ENCODE results near the gene CSTPP1.

The CSTPP1 gene

DNA sequence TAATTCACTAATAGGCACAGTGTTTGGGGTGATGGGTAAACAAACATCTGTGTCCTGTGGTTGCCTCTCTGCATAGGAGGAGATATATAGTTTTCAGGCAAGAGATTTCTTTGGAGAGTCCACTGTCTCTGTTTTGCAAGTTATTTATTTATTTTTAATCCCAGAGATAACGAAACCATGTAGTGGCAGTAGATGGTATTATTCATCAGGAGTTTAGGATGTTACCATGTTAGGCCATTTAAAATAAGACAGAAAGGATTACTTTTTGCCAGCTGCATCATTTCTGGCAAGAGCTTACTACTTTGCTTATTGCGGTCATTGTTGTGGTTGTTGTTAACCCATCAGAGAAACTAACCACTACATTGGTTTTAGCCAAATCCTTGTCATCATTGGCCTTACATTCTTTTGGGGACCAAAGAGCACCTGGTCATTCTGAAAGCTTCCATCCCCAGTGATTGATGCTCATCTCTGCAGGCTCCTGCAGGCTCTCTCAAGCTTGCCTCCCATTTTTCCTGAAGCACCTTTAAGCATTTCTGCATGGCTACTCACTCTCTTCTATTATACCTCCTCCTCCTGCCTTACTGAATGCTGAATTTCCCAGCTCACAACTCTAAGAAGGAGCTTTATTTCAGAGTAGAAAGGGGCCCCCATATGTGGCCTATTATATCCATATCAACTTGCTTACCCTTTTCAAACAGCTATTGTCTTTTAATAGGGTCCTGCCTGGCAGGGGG is 84.4 kb downstream of the CSTPP1 start:
- no peak for TF ChIP-seq CTCF (IDR thresholded peaks at IDR 0.05; ENCODE audit: poor library complexity, severe bottlenecking)
- ATAC-seq (ENCODE audit: low read depth) (no peak), DNase-seq (ENCODE audit: low spot score) (no peak)
- H3K4me3 ChIP-seq (ENCODE audit: severe bottlenecking), result no peak overlapping the region
- H3K36me3 ChIP-seq (ENCODE audit: low read depth), result no peaks in the 10 kb centered on the region
- H3K4me1 ChIP-seq (ENCODE audit: insufficient read depth, poor library complexity, severe bottlenecking), result no peaks in the 10 kb centered on the region
- no peaks in the 10 kb centered on the region for H3K27me3 ChIP-seq (ENCODE audit: insufficient read depth, poor library complexity, severe bottlenecking)
- no peaks in the 10 kb centered on the region for H3K9me3 ChIP-seq (ENCODE audit: severe bottlenecking)
- no peak overlapping the region for H3K27ac ChIP-seq (ENCODE audit: poor library complexity, severe bottlenecking)

DNA sequence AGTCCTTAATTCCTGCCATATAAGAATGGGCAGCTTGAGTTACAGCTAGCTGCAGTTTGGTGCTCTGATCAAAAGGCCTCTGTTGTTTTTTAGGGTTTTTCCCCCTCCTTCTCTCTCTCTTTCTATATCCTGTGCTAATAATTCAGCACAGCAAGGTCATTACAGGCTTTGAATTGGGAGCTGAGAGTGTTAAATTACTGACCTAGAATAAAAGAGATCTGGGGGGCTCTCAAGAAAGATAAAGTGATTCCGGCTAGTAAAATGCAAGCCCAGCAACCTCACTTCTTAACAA is 84.9 kb downstream of the CSTPP1 start:
- H3K27me3 ChIP-seq (ENCODE audit: insufficient read depth, poor library complexity, severe bottlenecking), result no peaks in the 10 kb centered on the region
- no peak for TF ChIP-seq CTCF (IDR thresholded peaks at IDR 0.05; ENCODE audit: poor library complexity, severe bottlenecking)
- no peak for ATAC-seq (ENCODE audit: low read depth)
- no peak overlapping the region for H3K4me3 ChIP-seq (ENCODE audit: severe bottlenecking)
- H3K27ac ChIP-seq (ENCODE audit: poor library complexity, severe bottlenecking), result no peak overlapping the region
- no peak for DNase-seq (ENCODE audit: low spot score)
- no peaks in the 10 kb centered on the region for H3K36me3 ChIP-seq (ENCODE audit: low read depth)
- H3K4me1 ChIP-seq (ENCODE audit: insufficient read depth, poor library complexity, severe bottlenecking), result no peaks in the 10 kb centered on the region
- H3K9me3 ChIP-seq (ENCODE audit: severe bottlenecking), result no peaks in the 10 kb centered on the region

DNA sequence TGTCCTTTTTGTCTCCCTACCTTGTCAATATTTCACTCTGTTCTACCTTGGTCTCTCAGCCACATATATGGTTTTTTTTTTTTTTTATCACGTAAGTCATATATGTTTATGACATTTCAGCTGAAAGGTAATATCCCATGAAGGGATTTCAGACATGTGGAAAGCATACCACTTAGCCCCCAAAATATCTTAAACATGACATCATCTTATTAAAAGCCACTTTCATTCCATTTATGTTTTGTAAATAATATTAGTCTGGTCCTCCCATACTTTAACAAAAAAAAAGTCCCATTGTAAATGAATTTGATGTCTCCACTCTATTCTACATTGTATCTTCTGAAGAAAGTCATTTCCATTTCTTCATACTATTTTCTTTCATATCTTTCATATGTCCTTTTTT is 85.4 kb downstream of the CSTPP1 start:
- H3K4me1 ChIP-seq (ENCODE audit: insufficient read depth, poor library complexity, severe bottlenecking), result no peaks in the 10 kb centered on the region
- no peak overlapping the region for H3K4me3 ChIP-seq (ENCODE audit: severe bottlenecking)
- H3K9me3 ChIP-seq (ENCODE audit: severe bottlenecking), result no peaks in the 10 kb centered on the region
- no peak for DNase-seq (ENCODE audit: low spot score)
- no peaks in the 10 kb centered on the region for H3K27me3 ChIP-seq (ENCODE audit: insufficient read depth, poor library complexity, severe bottlenecking)
- no peak for TF ChIP-seq CTCF (IDR thresholded peaks at IDR 0.05; ENCODE audit: poor library complexity, severe bottlenecking)
- H3K27ac ChIP-seq (ENCODE audit: poor library complexity, severe bottlenecking), result no peak overlapping the region
- ATAC-seq (ENCODE audit: low read depth), result no peak
- no peaks in the 10 kb centered on the region for H3K36me3 ChIP-seq (ENCODE audit: low read depth)

DNA sequence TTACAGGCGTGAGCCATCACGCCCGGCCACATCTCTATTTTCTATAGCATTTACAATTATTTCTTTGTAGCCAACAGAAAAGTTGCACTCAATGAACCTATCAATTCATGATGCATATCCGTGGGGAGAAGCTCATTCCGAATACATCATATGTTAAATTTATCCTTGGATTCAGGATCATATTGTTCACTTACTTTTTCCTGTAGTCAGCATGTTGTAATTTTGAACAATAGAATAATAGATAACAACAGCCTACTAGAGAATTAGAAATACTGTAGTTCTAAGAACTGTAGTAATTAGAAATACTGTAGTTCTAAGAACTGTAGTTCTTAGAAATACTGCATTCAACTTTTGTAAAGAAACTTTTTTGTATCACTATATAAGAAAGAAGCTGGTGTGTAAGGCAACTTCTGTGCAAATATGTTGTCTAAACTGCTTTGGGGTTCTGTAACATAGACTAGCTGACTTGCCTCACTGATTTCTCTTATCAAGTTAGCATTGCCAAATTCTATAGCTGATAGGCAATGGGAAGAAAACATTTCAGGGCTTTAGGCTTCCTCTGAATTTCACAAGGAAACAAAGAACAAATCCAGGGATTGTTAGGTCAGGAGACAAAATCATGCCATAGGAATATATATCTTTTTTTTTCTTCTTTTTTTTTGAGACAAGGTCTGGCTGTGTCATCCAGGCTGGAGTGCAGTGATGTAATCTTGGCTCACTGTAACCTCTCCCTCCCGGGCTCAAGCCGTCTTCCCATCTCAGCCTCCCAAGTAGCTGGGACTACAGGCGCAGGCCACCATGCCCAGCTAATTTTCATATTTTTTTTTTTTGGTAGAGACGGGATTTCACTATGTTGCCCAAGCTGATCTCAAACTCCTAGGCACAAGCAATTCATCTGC is 91.9 kb downstream of the CSTPP1 start:
- Histone ChIP-seq H3K27ac (ENCODE audit: poor library complexity, severe bottlenecking) (no peak overlapping the region), H3K4me1 (ENCODE audit: insufficient read depth, poor library complexity, severe bottlenecking) (no peaks in the 10 kb centered on the region), H3K27me3 (ENCODE audit: insufficient read depth, poor library complexity, severe bottlenecking) (no peaks in the 10 kb centered on the region), H3K4me3 (ENCODE audit: severe bottlenecking) (no peak overlapping the region), H3K36me3 (ENCODE audit: low read depth) (no peaks in the 10 kb centered on the region), H3K9me3 (ENCODE audit: severe bottlenecking) (no peaks in the 10 kb centered on the region)
- TF ChIP-seq CTCF (IDR thresholded peaks at IDR 0.05; ENCODE audit: poor library complexity, severe bottlenecking), result no peak
- no peak for ATAC-seq (ENCODE audit: low read depth)
- no peak for DNase-seq (ENCODE audit: low spot score)

DNA sequence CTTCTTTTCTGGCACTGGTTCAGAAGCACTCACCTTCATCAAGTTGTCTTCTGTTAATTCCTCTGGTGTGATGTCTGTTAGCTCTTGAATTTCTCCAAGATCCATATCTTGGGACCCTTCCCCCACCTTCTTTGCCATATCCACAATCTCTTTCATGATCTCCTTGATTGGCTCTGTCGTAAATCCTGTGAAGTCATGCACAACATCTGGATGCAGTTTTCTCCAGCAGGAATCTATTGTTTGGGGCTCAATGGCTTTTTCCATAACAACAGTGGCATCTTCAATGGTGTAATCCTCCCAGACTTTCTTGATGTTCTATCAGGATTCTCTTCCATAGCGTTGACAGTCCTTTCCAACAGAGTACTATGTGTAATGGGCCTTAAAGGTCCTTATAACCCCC is 96.9 kb downstream of the CSTPP1 start:
- DNase-seq (ENCODE audit: low spot score) (no peak), ATAC-seq (ENCODE audit: low read depth) (no peak)
- no peak overlapping the region for H3K27ac ChIP-seq (ENCODE audit: poor library complexity, severe bottlenecking)
- H3K9me3 ChIP-seq (ENCODE audit: severe bottlenecking), result no peaks in the 10 kb centered on the region
- TF ChIP-seq CTCF (IDR thresholded peaks at IDR 0.05; ENCODE audit: poor library complexity, severe bottlenecking), result no peak
- no peaks in the 10 kb centered on the region for H3K4me1 ChIP-seq (ENCODE audit: insufficient read depth, poor library complexity, severe bottlenecking)
- H3K4me3 ChIP-seq (ENCODE audit: severe bottlenecking), result no peak overlapping the region
- no peaks in the 10 kb centered on the region for H3K27me3 ChIP-seq (ENCODE audit: insufficient read depth, poor library complexity, severe bottlenecking)
- H3K36me3 ChIP-seq (ENCODE audit: low read depth), result no peaks in the 10 kb centered on the region

Data from RWPE2 (cell line).